ENCODE measurements around the gene CDK17.
"Not testable (repeated sequence)": the region's sequence is repeated elsewhere in the genome, so short reads cannot be mapped to it uniquely, and the experiment has no call there.

CDK17 gene

DNA sequence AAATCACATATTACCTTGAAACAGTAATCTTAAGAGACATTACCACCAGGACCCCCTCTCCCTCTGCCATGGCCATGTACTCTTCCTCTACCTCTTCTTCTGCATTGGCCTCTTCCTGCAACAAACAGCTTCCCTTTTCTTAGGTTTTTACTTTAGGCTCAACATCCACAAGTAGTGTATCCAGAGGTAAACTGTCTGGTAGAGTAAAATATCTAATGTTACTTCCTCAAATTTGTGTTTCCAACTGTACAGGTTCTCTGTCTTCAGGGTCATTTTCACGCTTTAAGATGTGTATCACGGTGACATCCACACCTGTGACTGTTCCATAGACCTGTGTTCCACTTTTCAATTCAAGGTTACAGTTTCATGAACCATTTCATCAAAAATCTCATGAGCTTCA lies 13.4 kb downstream of the CDK17 start:
- DNase-seq: no peak

DNA sequence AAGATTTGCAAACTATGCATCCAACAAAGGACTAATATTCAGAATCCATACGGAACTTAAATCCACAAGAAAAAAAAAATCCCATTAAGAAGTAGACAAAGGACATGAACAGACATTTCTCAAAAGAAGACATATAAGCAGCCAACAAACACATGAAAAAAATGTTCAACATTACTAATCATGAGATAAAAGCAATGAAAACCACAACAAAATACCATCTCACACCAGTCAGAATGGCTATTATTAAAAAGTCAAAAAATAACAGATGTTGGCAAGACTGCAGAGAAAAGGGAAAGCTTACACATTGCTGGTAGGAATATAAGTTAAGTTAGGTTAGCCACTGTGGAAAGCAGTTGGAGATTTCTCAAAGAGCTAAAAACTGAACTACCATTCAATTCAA lies 16.2 kb downstream of the CDK17 start:
- DNase-seq: no peak

- no peak for DNase-seq
Observed at GRCh38 chr12:96383371-96383770, 16.9 kb downstream of the CDK17 start.

DNA sequence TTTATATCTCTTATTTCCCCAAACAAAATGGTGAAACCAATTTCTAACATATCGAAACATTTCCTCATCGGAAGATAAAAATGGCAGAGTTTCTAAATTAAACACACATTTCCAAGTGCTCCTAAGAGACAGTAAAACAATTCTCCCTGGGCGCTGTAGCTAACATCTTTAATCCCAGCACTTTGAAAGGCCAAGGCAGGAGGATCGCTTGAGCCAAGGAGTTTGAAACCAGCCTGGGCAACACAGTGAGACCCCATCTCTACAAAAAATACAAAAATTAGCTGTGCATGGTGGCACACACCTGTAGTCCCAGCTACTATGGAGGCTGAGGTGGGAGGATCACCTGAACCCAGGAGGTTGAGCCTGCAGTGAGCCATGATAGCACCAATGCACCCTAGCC lies 20.5 kb downstream of the CDK17 start:
- not testable (repeated sequence) for DNase-seq

DNA sequence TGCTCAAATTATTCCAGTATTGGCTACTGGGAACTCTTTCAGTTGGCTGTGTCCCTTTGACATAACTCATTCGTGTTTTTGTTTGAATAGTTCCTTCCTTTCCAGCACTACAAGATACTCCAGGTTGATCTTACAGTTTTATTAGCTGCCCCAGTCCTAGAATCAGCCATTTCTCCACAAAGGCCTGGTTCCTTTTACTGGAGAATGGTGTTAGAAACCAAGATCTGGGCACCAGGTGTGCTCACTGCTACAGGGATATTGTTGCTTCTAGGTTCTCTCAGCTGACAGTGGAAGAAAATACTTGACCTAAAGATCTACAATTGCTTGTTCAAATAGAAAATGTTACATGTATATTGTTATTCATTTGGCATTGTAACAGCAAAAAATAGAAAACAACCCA lies 21.9 kb downstream of the CDK17 start:
- no peak for DNase-seq

- DNase-seq: no peak
Observed at GRCh38 chr12:96376865-96377264, 23.4 kb downstream of the CDK17 start.

GRCh38 chr12:96375841-96376604 lies 24.2 kb downstream of the CDK17 start:
- DNase-seq: no peak

DNA sequence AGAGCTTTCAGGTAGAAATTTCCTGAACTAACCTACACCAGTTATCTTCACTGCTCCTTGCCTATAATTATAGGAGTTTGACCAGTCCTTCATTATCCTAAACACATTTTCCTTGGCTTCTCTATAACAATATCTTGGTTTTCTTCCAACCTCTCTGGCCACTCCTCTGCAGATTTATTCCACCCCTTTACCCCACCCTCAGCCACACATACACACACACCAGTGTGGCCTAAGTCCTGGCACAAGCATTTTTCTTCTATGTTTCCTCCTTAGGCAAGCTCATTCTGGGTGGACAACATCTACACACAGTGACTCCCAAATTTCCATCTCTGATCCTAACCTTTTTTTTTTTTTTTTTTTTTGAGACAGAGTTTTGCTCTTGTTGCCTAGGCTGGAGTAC lies 25.1 kb downstream of the CDK17 start:
- no peak for DNase-seq

GRCh38 chr12:96371790-96372699 lies 28.2 kb downstream of the CDK17 start:
- DNase-seq: no peak

DNA sequence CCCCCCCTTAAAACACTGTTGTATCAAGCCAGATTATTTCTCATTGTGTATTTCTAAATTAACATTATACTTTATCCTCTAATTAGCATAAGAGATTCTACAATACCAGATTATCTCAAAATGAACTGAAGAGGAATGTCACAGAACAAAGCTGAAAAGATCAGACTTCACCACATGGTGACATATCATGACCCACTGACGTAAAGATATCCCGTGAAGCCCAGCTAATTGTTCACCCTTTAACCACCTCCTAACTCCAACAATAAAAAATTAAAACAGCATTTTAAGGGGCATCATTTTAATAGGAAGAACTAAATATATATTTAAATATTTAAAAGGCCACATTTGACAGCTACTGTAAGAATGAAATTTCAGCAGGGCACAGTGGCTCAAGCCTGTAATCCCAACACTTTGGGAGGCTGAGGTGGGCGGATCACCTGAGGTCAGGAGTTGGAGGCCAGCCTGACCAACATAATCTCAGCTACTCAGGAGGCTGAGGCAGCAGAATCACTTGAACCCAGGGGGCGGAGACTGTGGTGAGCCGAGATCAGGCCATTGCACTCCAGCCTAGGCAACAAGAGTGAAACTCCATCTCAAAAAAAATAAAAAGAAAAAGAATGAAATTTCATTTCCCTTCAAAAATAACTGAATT lies 29.0 kb downstream of the CDK17 start:
- DNase-seq: no peak

DNA sequence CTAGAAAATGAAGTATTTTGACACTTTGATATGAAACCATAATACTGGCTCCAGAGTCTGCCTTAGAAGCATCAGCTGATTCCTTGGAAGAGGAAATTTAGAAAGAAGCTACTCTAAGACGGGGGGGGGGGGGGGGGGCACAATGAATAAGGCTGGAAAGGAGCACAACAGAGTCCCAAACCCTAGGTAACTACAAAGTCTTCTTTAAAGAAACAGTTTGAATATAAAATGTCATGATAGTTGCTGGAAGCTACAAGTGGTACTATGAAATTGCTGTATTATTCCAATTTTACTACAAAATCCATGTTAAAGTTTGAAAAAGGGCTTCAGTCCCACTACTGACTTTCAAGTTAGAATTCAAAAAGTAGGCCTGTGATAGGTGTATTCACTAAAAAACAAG lies 31.6 kb downstream of the CDK17 start:
- DNase-seq: no peak

GRCh38 chr12:96368233-96368632 lies 32.0 kb downstream of the CDK17 start:
- DNase-seq: no peak

GRCh38 chr12:96366381-96366654 lies 33.9 kb downstream of the CDK17 start:
- DNase-seq: no peak

- no peak for DNase-seq
Observed at GRCh38 chr12:96365604-96366380, 34.4 kb downstream of the CDK17 start.

DNA sequence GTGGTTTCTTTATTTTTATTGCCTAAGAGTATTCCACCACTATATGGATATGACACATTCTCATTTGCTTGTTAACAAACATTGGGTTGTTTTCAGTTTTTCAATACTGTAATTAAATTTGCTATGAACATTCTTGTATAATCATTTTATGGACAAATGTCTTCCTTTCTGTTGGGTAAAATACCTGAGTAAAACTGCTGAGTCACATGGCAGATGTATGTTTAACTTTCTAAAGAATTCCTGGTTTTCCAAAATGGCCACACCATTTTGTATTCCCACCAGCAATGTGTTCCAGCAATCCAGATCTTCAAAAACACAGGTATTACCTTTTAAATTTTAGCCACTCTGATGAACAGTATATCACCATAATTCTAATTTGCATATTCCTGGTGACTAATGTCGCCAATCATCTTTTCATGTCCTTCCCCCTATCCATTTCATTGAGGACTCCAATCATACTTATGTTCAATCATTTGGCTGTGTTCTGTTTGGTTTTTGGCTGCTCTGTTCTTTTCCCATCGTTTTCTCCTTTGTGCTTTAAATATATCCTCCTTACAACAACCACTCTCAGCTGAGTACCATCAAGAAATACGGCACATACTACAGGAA lies 36.0 kb downstream of the CDK17 start:
- DNase-seq: no peak

DNA sequence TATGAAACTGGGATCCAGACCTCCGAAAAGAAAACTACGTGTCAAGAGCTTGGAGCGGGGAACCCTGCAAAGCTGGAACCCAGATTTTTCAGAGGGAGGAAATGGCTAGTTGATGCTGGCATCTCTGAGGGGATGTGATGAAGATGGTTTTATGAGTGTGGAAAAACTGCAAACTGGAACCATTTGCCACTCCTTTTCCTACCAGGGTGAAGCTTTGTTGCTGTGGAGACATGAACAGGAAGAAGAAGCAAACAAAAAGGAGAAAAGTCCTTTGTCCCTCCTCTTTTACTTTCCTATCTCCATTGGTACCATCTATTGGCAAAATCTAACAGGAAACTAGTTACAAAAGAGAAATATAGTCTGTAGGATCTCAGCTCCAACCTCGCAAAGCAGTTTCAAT lies 39.2 kb downstream of the CDK17 start:
- DNase-seq: no peak

DNA sequence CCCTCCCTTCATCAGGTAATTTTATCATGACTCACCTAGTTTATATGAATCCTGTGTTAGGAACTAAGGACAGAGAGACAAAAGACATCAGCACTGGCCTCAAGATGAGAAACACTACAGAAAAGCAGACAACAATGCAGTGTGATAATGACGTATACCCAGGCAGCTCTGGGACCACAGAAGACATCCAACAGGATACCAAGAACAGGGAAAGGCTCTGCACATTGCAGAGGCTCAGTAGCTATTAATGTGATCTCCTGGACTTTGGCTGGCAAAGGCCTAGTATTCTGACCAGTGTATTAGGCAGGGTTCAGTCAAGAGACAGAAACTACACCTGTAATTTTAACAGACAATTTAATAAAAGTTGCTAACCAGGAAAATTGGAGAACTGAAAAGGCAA lies 39.7 kb downstream of the CDK17 start:
- no peak for DNase-seq

DNA sequence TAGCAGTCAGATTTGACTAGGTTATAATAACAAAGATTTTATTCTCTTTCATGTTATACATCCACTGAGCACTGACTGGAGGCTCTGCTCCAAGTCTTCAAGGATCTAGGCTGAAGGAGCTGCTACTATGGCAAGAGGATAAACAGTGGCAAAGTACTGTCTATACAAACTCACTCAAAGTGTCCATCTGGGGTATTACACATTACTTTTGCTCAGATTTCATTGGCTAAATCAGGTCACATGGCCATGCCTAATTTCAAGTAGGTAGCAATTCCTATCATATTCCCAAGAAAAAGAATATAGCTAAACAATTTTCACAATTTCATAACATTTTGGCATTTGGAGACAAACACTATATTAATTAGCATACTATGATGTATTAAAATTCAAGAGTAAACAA lies 40.9 kb downstream of the CDK17 start:
- no peak for DNase-seq

DNA sequence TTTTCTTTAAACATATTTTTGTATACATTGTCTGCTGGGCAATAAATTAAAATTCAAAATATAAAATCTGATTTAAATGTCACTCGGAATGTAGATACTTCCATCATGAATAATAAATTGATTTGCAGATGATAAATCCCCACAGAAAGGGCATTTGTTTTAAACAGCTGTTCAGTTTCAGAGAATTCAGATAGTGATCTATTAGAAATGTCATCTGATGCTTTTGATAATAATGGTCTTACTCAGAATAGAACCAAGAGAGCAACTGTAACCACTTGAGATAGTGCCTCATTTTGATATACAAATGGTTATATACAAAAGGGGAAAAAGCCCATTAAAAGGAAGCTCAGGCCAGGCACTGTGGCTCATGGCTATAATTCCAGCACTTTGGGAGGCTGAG lies 43.4 kb downstream of the CDK17 start:
- DNase-seq: no peak

GRCh38 chr12:96354844-96355534 lies 45.2 kb downstream of the CDK17 start:
- no peak for DNase-seq

GRCh38 chr12:96354326-96354725 lies 45.9 kb downstream of the CDK17 start:
- DNase-seq: no peak

All from activated naive CD4-positive, alpha-beta T cell treated with Interleukin-2 at 50 U/mL for 16 hours (primary cell).